ENCODE measurements around the gene PTPRN2.

The PTPRN2 gene

GRCh38 chr7:158270856-158271413, 316.7 kb downstream of the PTPRN2 start:
- in situ Hi-C loops (cut with HindIII; ENCODE audit: low sequenced_read_pairs) = no loop called here
- H3K4me3 ChIP-seq (ENCODE audit: low read depth, low read length) = no peak overlapping the region

GRCh38 chr7:158270106-158270775, 317.4 kb downstream of the PTPRN2 start:
- no peak for DNase-seq (ENCODE audit: low read depth)
- H3K4me3 ChIP-seq (ENCODE audit: low read depth, low read length) = no peak overlapping the region
- TF ChIP-seq CTCF (IDR thresholded peaks at IDR 0.05; ENCODE audit: low read depth, low read length, missing control alignments) = no peak
- in situ Hi-C loops (cut with HindIII; ENCODE audit: low sequenced_read_pairs) = no loop called here

More at GRCh38 chr7:158270856-158271413, 316.7 kb downstream of the PTPRN2 start:
- DNase-seq (ENCODE audit: low read depth) = no peak
- no peak for TF ChIP-seq CTCF (IDR thresholded peaks at IDR 0.05; ENCODE audit: low read depth, low read length, missing control alignments)

DNA sequence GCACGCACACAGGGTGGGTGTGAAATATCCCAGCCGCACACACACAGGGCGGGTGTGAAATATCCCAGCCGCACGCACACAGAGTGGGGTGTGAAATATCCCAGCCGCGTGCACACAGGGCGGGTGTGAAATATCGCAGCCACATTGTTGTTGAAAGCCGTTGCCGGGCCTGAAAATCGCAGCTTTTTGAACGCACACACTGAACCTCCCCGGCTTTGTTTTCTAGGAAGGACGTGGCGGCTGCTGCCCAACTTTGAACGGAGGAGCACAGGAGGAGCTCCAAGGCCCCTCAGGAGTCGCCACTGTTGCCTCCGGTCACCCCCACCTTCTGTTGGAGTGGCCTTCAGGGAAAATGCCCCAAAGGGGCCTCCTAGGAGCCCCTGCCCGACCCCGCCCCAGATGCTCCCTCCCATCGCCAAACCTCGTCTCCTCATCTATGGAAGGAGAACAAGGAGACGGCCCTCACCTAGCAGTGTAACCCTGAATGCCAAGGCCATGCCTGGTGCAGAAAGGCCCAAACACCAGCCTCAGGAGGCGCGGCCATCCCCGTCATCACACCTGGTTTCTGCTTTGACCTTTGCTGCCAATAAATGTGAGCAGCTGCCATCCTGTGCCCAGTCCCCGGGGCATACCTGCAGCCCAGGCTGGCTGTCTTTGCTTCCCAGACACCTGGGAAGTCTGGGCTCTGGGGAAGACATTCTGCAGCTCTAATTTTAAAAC, 318.6 kb downstream of the PTPRN2 start:
- no peak for TF ChIP-seq CTCF (IDR thresholded peaks at IDR 0.05; ENCODE audit: low read depth, low read length, missing control alignments)
- no peak for DNase-seq (ENCODE audit: low read depth)
- no peak overlapping the region for H3K4me3 ChIP-seq (ENCODE audit: low read depth, low read length)
- in situ Hi-C loops (cut with HindIII; ENCODE audit: low sequenced_read_pairs) = no loop called here

GRCh38 chr7:158267742-158268435, 319.7 kb downstream of the PTPRN2 start:
- in situ Hi-C loops (cut with HindIII; ENCODE audit: low sequenced_read_pairs) = no loop called here
- H3K4me3 ChIP-seq (ENCODE audit: low read depth, low read length) = no peak overlapping the region
- TF ChIP-seq CTCF (IDR thresholded peaks at IDR 0.05; ENCODE audit: low read depth, low read length, missing control alignments) = no peak
- no peak for DNase-seq (ENCODE audit: low read depth)

GRCh38 chr7:158266817-158267741, 320.5 kb downstream of the PTPRN2 start:
- H3K4me3 ChIP-seq (ENCODE audit: low read depth, low read length) = no peak overlapping the region
- in situ Hi-C loops (cut with HindIII; ENCODE audit: low sequenced_read_pairs) = no loop called here
- no peak for TF ChIP-seq CTCF (IDR thresholded peaks at IDR 0.05; ENCODE audit: low read depth, low read length, missing control alignments)
- no peak for DNase-seq (ENCODE audit: low read depth)

Measured in astrocyte of the cerebellum (primary cell).